Endothelial cell (in vitro differentiated cells): ENCODE measurements around the gene TCF19. TPM values are rescaled to one million over a fixed set of nuclear protein-coding genes. Genes with fewer than 3 reads are reported as not detected.

ENCODE experiments used
- DNase-seq: peaks from one replicate; pipeline ENCODE4 v3.0.0; 2021; ENCODE audit warnings: low spot score
- H3K27ac Mint-ChIP-seq: one replicate; pipeline ENCODE4 v1.8.0; 2021; ENCODE audit warnings: mixed read lengths, inconsistent platforms; ENCODE audit not compliant: unreplicated experiment
- H3K27me3 Mint-ChIP-seq: one replicate; pipeline ENCODE4 v1.8.0; 2021; ENCODE audit warnings: mild to moderate bottlenecking, moderate library complexity, mixed read lengths, inconsistent platforms; ENCODE audit not compliant: unreplicated experiment
- H3K36me3 Mint-ChIP-seq: one replicate; pipeline ENCODE4 v1.8.0; 2021; ENCODE audit warnings: mild to moderate bottlenecking, low read depth, mixed read lengths, inconsistent platforms; ENCODE audit not compliant: unreplicated experiment
- H3K4me1 Mint-ChIP-seq: one replicate; pipeline ENCODE4 v1.8.0; 2021; ENCODE audit warnings: mild to moderate bottlenecking, mixed read lengths, inconsistent platforms; ENCODE audit not compliant: unreplicated experiment
- H3K4me3 Mint-ChIP-seq: one replicate; pipeline ENCODE4 v1.8.0; 2021; ENCODE audit warnings: mild to moderate bottlenecking, mixed read lengths, inconsistent platforms; ENCODE audit not compliant: unreplicated experiment
- H3K9me3 Mint-ChIP-seq: one replicate; pipeline ENCODE4 v1.8.0; 2021; ENCODE audit warnings: mixed read lengths, inconsistent platforms; ENCODE audit not compliant: unreplicated experiment
- CTCF ChIP-seq: fragments of 200-600 bp; sonication (generic); IDR thresholded peaks from one replicate; pipeline ENCODE4 v1.5.0; 2021; ENCODE audit warnings: antibody characterized with exemption; ENCODE audit not compliant: unreplicated experiment
- total RNA-seq: library from RNA; stranded (reverse); fragmentation: NEBNext Ultra II Directional; extraction: Animal tissue kit (Norgen Biotek cat#: 25700); gene quantifications from one replicate; pipeline ENCODE4 v1.2.1, GENCODE V29; 2021; ENCODE audit not compliant: unreplicated experiment

TCF19 gene
- total RNA-seq, 1 donor from 2014 or later = 17.2 TPM

- Mint-ChIP-seq H3K9me3 (no peaks in the 10 kb centered on the region), H3K27ac (peak overlapping the region; percentile 8), H3K36me3 (no peaks in the 10 kb centered on the region), H3K4me3 (no peak overlapping the region), H3K4me1 (peaks cover 10% of the 10 kb centered on the region), H3K27me3 (peaks cover 6% of the 10 kb centered on the region)
- peak; percentile 44 for TF ChIP-seq CTCF
- peak; percentile 67 for DNase-seq
These were observed 30.2 kb upstream of the TCF19 start for GRCh38 chr6:31128093-31128676.

- TF ChIP-seq CTCF = no peak
These were observed 29.3 kb upstream of the TCF19 start for GRCh38 chr6:31129130-31129529.

GRCh38 chr6:31130751-31131150, 27.6 kb upstream of the TCF19 start:
- DNase-seq = no peak
- Mint-ChIP-seq H3K27me3 (peaks cover 8% of the 10 kb centered on the region), H3K9me3 (no peaks in the 10 kb centered on the region), H3K36me3 (no peaks in the 10 kb centered on the region), H3K4me1 (peaks cover 3% of the 10 kb centered on the region), H3K27ac (no peak overlapping the region), H3K4me3 (no peak overlapping the region)
- no peak for TF ChIP-seq CTCF

More at GRCh38 chr6:31129130-31129529, 29.3 kb upstream of the TCF19 start:
- H3K9me3 Mint-ChIP-seq = no peaks in the 10 kb centered on the region
- DNase-seq = no peak
- no peak overlapping the region for H3K4me3 Mint-ChIP-seq
- H3K4me1 Mint-ChIP-seq = peaks cover 10% of the 10 kb centered on the region
- H3K36me3 Mint-ChIP-seq = no peaks in the 10 kb centered on the region
- H3K27me3 Mint-ChIP-seq = peaks cover 8% of the 10 kb centered on the region
- no peak overlapping the region for H3K27ac Mint-ChIP-seq

- no peak for TF ChIP-seq CTCF
- Mint-ChIP-seq H3K36me3 (no peaks in the 10 kb centered on the region), H3K4me3 (no peak overlapping the region), H3K27ac (no peak overlapping the region), H3K9me3 (no peaks in the 10 kb centered on the region), H3K27me3 (peaks cover 8% of the 10 kb centered on the region), H3K4me1 (no peaks in the 10 kb centered on the region)
- no peak for DNase-seq
These were observed 26.8 kb upstream of the TCF19 start for GRCh38 chr6:31131595-31131994.

- no peak for DNase-seq
- Mint-ChIP-seq H3K4me1 (peaks cover 4% of the 10 kb centered on the region), H3K9me3 (no peaks in the 10 kb centered on the region), H3K36me3 (peaks cover 4% of the 10 kb centered on the region), H3K27me3 (peaks cover 8% of the 10 kb centered on the region), H3K27ac (no peak overlapping the region), H3K4me3 (no peak overlapping the region)
- TF ChIP-seq CTCF = no peak
These were observed 25.6 kb upstream of the TCF19 start for GRCh38 chr6:31132806-31133205.
